Activated CD8-positive, alpha-beta memory T cell treated with anti-CD3 and anti-CD28 coated beads for 48 hours (primary cell): ENCODE data around the gene TMEM89.

Experiments
- DNase-seq, 3 experiments: peaks; one replicate each; pipeline ENCODE4 v3.0.0-alpha.2; 2020; ENCODE audit warnings: low read depth in 2 of 3, low spot score in 2 of 3

Gene TMEM89

GRCh38 chr3:48621461-48621869 lies at the start of gene TMEM89:
Gene TMEM89, minus strand, starts transcription at chr3:48621769. Its CDS starts 13 bp downstream, at chr3:48621756.
- DNase-seq: no peak

GRCh38 chr3:48664929-48665328 lies 43.4 kb upstream of the TMEM89 start:
- no peak for DNase-seq

GRCh38 chr3:48664313-48664644 lies 42.7 kb upstream of the TMEM89 start:
- no peak for DNase-seq

- peak; percentile 78 to 88 (median 80) for DNase-seq
Measured at GRCh38 chr3:48663489-48664312, 42.1 kb upstream of the TMEM89 start.

GRCh38 chr3:48662753-48663488 lies 41.4 kb upstream of the TMEM89 start, which contains the start of gene CELSR3:
Gene CELSR3, minus strand, starts transcription at chr3:48662886. Its CDS starts 252 bp downstream, at chr3:48662634.
- peak in 2 of 3 experiments; percentile 35 to 51 for DNase-seq

GRCh38 chr3:48662145-48662752 lies 40.7 kb upstream of the TMEM89 start:
- no peak for DNase-seq

- peak; percentile 47 to 78 (median 72) for DNase-seq
Measured at GRCh38 chr3:48661501-48662144, 40.1 kb upstream of the TMEM89 start.

- no peak for DNase-seq
Measured at GRCh38 chr3:48660800-48661400, 39.3 kb upstream of the TMEM89 start.

GRCh38 chr3:48656841-48657281 lies 35.3 kb upstream of the TMEM89 start:
- no peak for DNase-seq

GRCh38 chr3:48656061-48656840 lies 34.7 kb upstream of the TMEM89 start:
- DNase-seq: peak; percentile 73 to 82 (median 75)

GRCh38 chr3:48655606-48656005 lies 34.0 kb upstream of the TMEM89 start:
- DNase-seq: peak in 1 of 3 experiments; percentile 24

GRCh38 chr3:48655063-48655462 lies 33.5 kb upstream of the TMEM89 start:
- DNase-seq: no peak

GRCh38 chr3:48652923-48653715 lies 31.6 kb upstream of the TMEM89 start:
- DNase-seq: no peak

GRCh38 chr3:48651771-48652170 lies 30.2 kb upstream of the TMEM89 start:
- no peak for DNase-seq

- DNase-seq: no peak
Measured at GRCh38 chr3:48650723-48651122, 29.2 kb upstream of the TMEM89 start.

GRCh38 chr3:48648188-48648850 lies 26.8 kb upstream of the TMEM89 start:
- DNase-seq: no peak

GRCh38 chr3:48647714-48648113 lies 26.1 kb upstream of the TMEM89 start:
- no peak for DNase-seq

GRCh38 chr3:48644898-48645760 lies 23.6 kb upstream of the TMEM89 start:
- no peak for DNase-seq
